Stimulated activated CD4-positive, alpha-beta T cell treated with anti-CD3 and anti-CD28 coated beads, TNF-alpha, amount 100 ng/mL, for 4 hours (primary cell): ENCODE results near the gene TRIM69.
"Not testable (repeated sequence)": the region's sequence is repeated elsewhere in the genome, so short reads cannot be mapped to it uniquely, and the experiment has no call there.

Source experiments
- DNase-seq, 3 experiments: peaks; one replicate each; pipeline ENCODE4 v3.0.0-alpha.2; 2020; ENCODE audit warnings: low read depth in 3 of 3

TRIM69 gene

DNA sequence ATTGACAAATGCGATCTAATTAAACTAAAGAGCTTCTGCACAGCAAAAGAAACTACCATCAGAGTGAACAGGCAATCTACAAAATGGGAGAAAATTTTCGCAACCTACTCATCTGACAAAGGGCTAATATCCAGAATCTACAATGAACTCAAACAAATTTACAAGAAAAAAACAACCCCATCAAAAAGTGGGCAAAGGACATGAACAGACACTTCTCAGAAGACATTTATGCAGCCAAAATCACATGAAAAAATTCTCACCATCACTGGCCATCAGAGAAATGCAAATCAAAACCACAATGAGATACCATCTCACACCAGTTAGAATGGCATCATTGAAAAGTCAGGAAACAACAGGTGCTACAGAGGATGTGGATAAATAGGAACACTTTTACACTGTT, 7.1 kb downstream of the TRIM69 start:
- DNase-seq: not testable (repeated sequence)

DNA sequence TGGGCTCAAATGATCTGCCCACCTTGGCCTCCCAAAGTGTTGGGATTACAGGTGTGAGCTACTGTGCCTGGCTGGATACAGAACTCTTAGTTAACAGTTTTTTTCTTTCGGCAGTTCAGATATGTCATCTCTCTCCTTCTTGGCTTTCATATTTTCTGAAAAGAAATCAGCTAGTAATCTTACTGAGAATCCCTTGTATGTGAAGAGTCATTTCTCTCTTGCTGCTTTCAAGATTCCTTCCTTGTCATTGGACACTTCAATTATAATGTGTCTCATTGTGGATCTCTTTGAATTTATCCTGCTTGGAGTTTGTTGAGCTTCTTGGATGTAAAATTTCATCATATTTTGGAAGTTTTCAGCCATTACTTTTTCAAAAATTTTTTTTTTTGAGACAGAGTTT, 17.0 kb downstream of the TRIM69 start:
- no peak for DNase-seq

- no peak for DNase-seq
Observed at GRCh38 chr15:44763187-44763586, 26.9 kb downstream of the TRIM69 start.

DNA sequence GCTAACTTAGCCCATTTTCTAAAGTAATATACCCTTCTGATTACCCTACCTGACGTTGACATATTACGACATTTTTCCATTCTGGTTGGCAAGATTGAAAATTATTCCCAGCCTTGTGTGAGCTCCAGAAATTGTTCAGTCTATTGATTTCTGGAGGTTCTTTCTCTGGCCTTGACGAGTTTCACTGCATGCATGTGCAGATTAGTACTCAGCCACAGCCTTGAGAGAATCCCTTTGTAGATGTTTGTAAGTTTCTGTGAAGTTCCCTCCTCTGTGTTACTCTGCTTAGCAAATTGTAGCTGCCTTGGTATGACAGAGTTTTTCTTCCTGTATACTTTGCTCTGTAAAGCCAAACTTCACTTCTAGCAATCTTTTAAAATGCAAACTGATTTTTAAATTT, 27.5 kb downstream of the TRIM69 start:
- DNase-seq: no peak

DNA sequence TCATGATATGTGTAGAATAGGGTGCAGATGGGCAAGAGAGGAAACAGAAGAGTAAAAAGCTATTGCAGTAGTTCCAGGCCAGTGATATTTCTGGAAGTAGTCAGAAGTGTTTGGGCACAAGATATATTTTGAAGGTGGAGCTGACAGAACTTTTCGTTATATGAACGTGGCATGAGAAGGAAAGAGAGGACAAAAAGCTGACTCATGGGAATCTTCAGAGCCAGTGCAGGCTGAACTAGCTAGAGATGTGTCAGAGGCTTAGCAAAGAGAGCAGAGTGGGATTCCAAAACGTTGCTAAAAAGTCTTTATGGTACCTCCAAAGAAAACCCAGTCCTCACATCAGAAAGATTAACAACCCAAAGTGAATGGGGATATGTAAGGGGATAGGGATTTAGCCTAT, 28.7 kb downstream of the TRIM69 start:
- no peak for DNase-seq

DNA sequence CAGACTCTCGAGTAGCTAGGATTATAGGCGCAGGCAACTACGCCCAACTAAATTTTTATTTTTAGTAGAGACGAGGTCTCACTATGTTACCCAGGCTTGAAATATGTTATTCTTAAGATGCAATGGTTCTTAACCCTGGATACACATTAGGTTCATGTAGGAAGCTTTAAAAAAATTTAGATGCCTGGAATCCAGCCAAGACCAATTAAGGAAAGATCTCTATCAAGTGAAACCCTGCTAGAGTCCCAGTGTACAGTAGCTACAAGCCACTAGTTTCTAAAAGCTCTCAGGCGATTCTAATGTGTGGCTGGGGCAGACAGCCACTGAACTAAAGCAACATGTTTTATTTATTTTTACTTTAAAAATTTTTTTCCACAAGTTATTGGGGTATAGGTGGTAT, 33.2 kb downstream of the TRIM69 start:
- DNase-seq: no peak

DNA sequence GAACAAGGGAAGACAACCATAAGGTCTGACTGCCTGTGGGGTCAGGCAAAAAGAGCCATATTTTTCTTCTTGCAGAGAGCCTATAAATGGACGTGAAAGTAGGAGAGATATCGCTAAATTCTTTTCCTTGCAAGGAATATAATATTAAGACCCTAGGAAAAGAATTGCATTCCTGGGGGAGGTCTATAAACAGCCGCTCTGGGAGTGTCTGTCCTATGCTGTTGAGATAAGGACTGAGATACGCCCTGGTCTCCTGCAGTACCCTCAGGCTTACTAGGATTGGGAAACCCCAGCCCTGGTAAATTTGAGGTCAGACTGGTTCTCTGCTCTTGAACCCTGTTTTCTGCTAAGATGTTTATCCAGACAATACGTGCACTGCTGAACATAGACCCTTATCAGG, 34.4 kb downstream of the TRIM69 start:
- not testable (repeated sequence) for DNase-seq

DNA sequence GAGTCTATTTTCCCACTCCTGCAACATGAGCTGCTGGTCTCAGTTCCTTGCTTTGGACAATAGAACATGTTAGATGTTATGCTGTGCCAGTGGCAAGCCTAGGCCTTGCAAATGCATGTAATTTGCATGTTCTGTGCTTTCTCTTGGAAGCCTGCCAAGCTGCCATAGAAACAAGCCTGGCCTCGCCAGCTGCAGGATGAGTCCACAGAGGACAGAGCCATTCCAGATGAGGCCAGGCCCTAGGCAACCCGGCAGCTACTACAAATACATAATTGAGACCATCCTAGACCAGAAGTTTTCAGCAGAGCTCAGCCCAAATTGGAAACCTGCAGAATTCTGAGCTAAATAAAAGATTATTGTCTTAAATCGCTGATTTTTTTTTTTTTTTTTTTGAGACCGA, 39.6 kb downstream of the TRIM69 start:
- no peak for DNase-seq

DNA sequence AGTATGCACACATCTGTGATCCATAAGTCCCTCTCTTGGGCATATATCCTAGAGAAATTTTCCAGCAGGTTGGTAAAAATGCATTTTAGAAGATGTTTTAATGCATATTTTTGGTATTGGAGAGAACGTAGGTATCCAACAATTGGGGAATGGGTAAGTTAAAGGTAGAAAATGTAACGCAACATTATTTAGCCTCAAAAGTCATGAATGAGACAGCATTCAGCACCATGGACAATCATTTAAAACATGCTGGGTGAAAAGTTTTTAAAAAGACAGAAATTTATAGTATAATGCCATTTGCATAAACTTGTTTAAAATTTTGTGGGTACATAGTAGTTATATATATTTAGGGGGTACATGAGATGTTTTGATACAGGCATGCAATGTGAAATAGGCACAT, 43.4 kb downstream of the TRIM69 start:
- no peak for DNase-seq

DNA sequence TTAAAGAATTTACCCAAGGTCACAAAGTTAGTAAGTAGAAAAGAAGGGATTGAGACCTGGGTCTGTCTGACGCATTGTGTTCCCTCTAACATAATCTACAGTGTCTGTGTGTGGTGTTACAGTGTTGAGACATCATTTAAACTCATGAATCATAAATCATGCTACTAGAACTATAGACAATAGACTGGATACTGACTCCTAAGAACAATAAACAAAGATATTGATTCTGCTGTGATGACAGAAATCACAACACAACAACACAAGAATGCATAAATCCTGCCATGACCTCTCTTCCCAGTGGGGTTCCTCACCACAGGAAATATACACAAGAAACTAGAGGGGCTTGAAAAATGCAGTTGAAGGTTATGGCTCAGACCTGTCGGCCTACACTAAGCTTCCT, 44.3 kb downstream of the TRIM69 start:
- DNase-seq: no peak

DNA sequence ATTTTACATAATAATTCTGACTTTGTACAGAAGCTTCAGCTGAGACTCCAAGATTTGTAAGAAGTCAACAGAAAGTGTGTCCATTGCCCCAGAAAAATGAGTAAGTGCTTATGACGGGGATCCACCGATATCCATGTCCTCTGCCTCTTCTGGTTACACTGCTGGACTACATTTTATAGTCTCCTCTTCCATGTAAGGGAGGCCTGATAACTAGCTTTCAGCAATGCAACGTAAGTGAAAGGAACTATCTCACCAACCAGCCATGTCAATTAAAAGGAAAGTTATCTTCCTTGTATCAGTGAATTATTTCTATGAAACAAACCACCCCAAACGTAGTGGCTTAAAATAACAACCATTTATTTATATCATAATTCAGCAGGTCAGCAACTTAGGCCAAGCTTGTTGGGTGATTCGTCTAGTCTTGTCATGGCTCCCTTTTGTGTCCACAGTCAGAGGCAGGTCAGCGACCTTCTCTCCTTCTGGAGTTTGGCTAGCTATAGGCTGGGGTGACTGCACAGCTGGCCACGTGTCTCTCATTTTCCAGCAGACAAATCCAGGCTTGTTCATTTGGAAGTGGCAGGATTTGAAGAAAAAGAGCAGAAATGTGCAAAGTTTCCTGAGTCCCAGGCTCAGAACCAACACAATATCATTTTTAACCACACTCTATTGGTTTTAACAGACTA, 44.9 kb downstream of the TRIM69 start:
- no peak for DNase-seq

GRCh38 chr15:44782516-44782915, 46.2 kb downstream of the TRIM69 start:
- DNase-seq: no peak

DNA sequence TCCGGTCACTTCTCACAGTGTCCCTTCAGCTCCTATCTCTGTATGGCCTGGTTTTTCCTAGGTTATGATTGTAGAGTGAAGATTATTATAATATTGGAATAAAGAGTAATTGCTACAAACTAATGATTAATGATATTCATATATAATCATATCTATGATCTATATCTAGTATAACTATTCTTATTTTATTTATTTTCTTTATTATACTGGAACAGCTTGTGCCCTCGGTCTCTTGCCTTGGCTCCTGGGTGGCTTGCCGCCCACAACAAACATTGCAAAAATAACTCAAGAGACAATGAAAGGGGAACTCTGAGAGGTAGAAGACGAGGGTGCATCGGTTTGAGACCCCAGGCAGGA, 48.6 kb downstream of the TRIM69 start:
- DNase-seq: not testable (repeated sequence)

DNA sequence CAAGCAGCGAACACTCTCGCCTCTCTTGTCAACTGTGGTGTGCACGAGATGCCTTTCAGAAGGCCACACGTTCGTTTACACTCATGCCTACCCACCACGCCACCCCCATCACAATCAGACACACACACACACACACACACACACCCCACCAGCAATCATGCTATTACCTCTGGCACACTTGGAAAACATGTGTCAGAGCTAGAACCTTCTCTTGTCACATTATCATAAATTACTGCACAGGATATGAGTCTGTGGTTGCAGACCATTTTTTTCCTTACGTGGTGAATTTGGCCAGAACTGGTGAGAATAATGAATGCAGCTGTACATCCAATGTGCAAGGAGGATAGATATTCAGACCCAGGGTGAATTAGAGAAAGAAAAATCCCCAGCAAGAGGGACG, 52.4 kb downstream of the TRIM69 start:
- DNase-seq: peak in 2 of 3 experiments; percentile 23 to 24

- no peak for DNase-seq
Observed at GRCh38 chr15:44790215-44790614, 53.9 kb downstream of the TRIM69 start.

DNA sequence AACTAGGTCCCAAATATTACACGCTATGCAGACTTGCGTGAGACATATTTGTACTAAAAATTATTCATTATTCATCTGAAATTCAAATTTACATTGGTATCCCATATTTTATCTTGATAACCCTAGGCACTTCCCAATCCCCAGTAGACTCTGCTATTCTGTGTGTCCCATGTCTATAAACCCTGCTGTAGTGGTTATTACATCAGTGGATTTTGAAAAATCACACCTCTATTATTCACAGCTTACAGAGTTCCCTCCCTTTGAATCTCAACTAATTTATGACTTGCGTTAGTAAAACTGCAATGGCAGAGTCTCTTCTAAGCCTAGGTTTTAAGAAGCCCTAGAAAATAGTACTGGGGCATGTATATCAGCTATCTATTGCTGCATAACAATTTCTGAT, 54.3 kb downstream of the TRIM69 start:
- DNase-seq: no peak

DNA sequence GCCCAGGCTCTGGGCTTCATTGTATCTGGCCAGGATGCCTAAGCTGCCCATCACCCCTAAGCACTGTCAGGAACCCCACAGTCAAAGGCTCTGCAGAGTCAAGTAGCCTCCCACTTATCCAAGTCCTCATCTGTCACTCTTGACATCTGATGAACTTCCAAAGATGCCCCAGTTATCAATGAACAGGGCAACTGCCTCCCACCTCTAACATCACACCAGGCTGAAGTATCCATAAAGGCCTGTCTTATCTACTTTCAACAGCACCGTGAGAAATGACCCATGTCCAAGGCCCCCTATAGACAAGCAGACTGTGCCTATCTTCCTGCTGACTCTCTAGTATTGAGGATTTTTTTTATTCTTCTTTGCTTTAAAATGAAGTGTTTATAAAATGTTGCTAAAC, 56.4 kb downstream of the TRIM69 start:
- DNase-seq: no peak

- DNase-seq: no peak
Observed at GRCh38 chr15:44794072-44794471, 57.7 kb downstream of the TRIM69 start.

GRCh38 chr15:44796508-44796907, 60.2 kb downstream of the TRIM69 start:
- DNase-seq: no peak

- no peak for DNase-seq
Observed at GRCh38 chr15:44798826-44799225, 62.5 kb downstream of the TRIM69 start.

GRCh38 chr15:44801364-44801763, 65.0 kb downstream of the TRIM69 start:
- DNase-seq: no peak

DNA sequence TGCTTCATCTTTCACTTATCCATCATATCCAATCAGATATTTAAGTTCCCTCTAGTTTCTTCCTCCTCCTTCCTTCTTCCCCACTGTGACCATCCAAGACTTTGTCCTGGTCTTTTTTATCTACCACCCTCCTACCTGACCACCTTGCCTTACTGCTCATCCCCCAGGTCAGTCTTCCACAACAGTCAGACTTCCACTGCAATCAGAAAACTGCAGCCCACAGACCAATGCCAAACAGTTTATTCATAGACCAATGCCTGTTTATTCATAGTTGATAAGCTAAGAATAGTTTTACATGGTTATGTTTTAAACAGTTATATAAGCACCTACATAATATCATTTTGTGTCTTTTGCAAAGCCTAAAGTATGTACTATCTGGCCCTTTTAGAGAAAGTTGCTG, 65.5 kb downstream of the TRIM69 start:
- no peak for DNase-seq

DNA sequence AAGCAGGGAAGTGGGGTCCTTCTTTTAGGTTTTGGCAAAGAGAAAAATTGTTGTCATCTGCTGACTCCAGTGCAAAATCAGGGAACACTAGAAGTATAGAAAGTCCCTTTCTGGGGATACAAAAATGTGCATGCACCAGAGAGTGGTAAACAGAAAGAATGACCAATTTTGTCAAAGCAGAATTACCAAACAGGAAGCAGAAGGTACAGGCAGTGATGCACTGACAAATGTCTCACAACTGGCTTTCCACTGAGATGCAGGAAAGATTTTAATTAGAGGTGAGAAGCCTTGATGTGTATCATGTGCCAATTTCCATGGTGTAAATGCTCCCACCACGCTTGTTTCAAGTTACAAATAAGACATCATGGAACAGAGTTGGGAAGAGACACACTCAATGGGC, 66.0 kb downstream of the TRIM69 start:
- DNase-seq: no peak

DNA sequence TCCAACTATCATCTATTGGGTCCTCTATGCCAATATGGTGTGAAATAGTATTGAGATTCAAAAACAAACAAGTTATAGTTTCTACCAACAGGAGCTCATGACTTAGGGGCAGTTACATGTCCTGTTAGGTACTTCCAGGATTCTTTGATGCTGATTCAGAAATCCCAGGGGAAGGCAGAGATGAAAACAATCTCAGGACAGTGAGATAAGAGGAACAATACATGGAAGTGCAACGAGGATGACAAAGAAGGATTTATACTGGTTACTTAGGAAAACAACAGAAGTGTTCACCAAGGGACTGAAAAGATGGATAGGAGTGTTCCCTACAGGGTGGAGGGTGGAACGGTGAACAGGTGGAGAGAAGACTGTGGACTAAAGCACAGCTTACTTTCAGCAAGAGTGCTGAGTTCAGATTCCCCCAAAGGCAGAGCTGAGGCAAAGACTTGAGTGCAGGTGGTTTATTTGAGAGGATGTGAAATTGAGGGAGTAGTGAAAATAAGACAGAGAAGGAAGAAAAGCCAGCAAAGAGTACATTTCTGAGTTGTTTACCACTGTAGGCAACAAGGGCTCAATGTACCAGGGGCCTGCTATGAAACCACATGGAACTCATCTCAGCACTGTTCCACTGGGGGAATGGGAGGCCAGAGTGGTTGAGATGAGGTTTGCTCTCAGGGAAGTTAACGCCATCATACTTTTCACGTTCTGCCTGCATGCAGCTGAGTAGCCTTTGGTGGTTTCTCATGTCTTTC, 68.1 kb downstream of the TRIM69 start:
- DNase-seq: no peak
